ENCODE results near the gene EXOC6.
"Not testable (repeated sequence)": the region's sequence is repeated elsewhere in the genome, so short reads cannot be mapped to it uniquely, and the experiment has no call there.

The EXOC6 gene

DNA sequence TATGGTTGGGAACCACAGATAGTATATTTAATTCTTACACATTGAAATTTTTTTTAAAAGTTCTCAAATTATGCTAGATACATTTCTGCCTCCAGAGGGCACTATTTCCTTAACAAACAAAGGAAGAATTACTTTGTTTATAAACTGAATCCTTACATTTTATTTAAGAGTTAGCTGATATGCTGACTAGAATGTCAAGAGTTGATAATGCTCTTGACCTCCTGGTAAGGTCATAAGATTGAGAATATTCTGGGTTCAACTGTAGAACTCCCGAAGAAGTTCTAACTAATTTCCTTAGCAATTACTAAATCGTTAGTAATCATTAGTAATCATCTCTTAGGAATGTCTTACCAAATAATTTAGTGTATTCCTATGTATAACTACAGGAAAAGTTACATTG, 117.0 kb downstream of the EXOC6 start:
- TF ChIP-seq ZFX (IDR thresholded peaks at IDR 0.05; ENCODE audit: borderline replicate concordance): no peak
- TF ChIP-seq, protein P1, sequence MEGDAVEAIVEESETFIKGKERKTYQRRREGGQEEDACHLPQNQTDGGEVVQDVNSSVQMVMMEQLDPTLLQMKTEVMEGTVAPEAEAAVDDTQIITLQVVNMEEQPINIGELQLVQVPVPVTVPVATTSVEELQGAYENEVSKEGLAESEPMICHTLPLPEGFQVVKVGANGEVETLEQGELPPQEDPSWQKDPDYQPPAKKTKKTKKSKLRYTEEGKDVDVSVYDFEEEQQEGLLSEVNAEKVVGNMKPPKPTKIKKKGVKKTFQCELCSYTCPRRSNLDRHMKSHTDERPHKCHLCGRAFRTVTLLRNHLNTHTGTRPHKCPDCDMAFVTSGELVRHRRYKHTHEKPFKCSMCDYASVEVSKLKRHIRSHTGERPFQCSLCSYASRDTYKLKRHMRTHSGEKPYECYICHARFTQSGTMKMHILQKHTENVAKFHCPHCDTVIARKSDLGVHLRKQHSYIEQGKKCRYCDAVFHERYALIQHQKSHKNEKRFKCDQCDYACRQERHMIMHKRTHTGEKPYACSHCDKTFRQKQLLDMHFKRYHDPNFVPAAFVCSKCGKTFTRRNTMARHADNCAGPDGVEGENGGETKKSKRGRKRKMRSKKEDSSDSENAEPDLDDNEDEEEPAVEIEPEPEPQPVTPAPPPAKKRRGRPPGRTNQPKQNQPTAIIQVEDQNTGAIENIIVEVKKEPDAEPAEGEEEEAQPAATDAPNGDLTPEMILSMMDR (IDR thresholded peaks at IDR 0.05): peak; percentile 82
- no peak overlapping the region for H3K27ac ChIP-seq

DNA sequence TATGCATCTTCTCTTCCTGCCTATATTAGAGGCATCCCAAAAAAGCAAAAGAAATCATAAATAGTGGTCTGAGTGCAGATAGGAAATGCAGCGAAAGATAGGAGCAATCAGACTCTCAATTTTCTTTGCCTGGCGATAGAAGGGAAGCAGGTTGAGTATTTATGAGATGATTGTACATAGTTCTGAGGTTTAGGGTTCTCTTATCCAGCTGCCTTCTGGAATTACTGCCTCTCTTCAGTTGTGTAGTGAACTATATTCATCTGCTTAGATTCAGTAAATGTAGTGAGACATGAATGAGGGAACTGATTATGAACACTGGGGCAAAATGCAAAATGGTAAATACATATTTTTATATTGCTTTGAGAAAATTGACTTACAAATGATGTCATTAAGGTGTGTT, 119.3 kb downstream of the EXOC6 start:
- H3K27ac ChIP-seq: no peak overlapping the region
- no peak for TF ChIP-seq ZFX (IDR thresholded peaks at IDR 0.05; ENCODE audit: borderline replicate concordance)
- TF ChIP-seq, protein P1 (IDR thresholded peaks at IDR 0.05): no peak

DNA sequence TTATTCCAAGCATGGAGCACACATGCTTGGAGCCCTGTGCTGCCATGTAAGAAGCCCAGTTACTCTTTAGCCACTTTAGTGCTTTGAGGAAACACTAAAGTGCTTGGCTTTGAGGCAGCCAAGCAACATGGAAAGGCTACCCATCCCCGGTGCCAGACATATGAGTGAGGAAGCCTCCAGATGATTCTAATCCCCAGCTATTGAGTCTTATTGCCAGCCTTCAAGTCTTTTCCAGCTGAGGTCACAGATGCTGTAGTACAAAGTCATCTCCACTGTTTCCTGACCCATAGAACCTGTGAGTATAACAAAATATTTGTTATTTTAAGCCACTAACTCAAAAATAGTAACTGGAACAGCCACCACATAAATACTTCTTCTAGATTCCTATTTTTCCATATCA, 120.8 kb downstream of the EXOC6 start:
- TF ChIP-seq, protein P1 (IDR thresholded peaks at IDR 0.05): no peak
- TF ChIP-seq ZFX (IDR thresholded peaks at IDR 0.05; ENCODE audit: borderline replicate concordance): no peak
- H3K27ac ChIP-seq: no peak overlapping the region

DNA sequence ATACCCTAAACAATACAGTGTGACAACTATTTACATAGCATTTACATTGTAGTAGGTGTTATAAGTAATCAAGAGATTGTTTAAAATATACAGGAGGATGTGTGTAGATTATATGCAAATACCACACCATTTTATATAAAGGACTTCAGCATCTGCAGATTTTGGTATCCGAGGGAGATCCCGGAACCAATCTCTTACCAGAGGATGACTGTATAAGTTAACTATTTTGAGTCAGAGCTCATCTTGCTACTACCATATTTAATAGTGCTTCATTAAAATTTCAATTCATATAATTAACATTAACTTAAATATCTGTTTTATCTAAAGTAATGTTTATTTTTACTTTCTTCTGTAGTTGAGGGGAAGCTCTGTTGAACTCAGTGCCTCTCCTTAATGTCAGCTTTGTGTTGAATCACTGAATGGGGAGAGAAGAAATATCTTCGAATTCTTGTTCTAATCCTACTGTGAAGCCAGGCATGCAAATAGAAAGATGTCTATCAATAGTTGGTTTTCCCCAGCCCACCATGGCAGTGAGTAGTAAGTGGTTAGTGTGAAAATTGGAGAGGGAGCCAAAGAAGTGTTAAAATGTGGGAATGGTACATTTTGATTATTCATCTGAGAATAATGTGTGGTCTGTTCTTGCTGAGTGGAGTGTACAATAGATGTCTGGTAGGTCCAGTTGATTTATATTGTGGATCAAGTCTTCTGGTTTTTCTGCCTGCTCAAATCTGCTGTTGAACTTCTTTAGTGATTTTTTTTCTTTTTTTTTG, 122.2 kb downstream of the EXOC6 start:
- no peak for TF ChIP-seq ZFX (IDR thresholded peaks at IDR 0.05; ENCODE audit: borderline replicate concordance)
- TF ChIP-seq, protein P1 (IDR thresholded peaks at IDR 0.05): no peak
- H3K27ac ChIP-seq: no peak overlapping the region

DNA sequence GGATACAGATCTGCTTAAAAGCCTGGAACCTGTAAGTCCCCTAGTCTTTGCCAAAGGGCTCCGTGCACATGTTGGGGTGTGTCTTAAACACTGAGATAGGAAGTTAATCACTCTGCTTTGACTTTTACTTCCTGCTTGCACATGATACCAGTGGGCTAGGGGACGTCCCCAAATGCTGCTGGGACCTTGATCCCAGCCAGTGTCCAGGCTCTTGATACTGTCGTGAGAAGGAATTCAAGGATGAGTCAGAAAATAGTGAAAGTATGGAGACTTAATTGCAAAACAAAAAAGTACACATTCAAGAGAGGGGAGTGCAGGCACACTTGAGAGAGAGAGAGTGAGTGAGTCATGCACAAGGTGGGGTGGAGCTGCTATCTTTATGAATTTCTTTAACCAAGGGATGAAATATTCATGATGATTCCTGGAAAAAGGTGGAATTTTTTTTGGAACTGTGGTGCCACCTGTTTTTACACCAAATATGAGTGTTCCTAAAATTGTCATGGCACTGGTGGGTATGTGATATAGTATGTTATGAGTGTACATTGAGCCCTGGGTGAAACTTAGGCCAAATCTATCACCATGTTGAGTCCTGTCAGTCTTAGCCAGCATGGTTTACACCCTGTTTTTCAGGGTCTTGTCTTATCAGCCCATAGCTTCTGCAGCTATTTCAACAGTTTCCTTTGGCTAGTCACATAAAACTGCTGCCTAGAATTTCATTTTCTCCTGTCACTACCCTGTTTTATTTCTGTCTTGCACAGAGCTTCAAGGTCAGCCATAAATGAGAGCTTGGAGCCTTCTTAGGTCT, 123.9 kb downstream of the EXOC6 start:
- TF ChIP-seq, protein P1 (IDR thresholded peaks at IDR 0.05): no peak
- TF ChIP-seq ZFX (IDR thresholded peaks at IDR 0.05; ENCODE audit: borderline replicate concordance): no peak

DNA sequence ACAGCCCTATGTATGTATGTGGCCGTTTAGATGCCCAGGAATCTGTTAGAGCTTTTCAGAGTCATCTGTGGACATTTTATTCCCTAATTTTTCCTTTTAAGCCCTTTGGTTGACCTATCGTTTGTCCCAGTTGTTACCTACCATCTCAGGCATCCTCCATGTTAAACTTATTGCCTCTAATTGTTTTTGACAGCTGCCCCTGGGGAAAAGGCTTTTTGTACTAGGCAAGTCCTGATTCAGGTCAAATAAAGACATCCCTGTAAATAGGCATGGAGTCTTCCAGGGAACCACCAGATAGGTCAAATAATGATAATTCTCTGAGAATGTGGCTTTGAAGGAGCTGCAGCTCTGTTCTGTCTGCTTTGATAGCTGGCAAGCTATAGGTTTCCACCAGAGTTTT, 124.6 kb downstream of the EXOC6 start:
- TF ChIP-seq, protein P1 (IDR thresholded peaks at IDR 0.05): no peak
- TF ChIP-seq ZFX (IDR thresholded peaks at IDR 0.05; ENCODE audit: borderline replicate concordance): no peak
- H3K27ac ChIP-seq: no peak overlapping the region

More for the DNA sequence above, 123.9 kb downstream of the EXOC6 start:
- H3K27ac ChIP-seq: no peak overlapping the region

DNA sequence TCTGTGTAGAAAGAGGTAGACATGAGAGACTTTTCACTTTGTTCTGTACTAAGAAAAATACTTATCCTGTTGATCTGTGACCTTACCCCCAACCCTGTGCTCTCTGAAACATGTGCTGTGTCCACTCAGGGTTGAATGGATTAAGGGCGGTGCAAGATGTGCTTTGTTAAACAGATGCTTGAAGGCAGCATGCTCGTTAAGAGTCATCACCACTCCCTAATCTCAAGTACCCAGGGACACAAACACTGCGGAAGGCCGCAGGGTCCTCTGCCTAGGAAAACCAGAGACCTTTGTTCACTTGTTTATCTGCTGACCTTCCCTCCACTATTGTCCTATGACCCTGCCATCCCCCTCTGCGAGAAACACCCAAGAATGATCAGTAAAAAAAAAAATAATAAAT, 128.0 kb downstream of the EXOC6 start:
- H3K27ac ChIP-seq: not testable (repeated sequence)

Data from 22Rv1 (cell line).